ENCODE data around the gene GAS7.
"Not testable (repeated sequence)": the region's sequence is repeated elsewhere in the genome, so short reads cannot be mapped to it uniquely, and the experiment has no call there.

The GAS7 gene

DNA sequence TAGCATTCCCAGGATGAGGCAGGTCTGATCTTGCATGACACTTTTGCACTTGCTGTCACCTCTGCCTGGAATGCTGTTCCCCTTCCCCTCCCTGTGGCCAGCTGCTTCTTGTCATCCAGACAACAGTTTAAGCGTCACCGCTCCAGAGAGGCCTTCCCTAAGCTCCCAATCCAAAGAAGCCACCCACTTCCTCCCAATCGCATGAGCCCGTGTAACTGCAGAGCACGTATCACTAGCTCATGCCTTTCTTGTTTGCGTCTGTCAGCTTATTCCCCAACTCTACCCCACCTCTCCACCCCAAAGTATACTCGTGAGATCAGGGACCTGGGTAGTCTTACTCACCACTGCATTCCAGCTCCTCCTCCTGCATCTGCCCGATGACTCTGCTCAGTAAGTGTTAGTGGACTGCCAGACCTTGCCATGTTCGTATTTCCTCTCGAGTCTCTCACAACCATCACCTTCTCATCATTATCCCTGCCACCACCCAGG, 92.8 kb downstream of the GAS7 start:
- no peak for DNase-seq

DNA sequence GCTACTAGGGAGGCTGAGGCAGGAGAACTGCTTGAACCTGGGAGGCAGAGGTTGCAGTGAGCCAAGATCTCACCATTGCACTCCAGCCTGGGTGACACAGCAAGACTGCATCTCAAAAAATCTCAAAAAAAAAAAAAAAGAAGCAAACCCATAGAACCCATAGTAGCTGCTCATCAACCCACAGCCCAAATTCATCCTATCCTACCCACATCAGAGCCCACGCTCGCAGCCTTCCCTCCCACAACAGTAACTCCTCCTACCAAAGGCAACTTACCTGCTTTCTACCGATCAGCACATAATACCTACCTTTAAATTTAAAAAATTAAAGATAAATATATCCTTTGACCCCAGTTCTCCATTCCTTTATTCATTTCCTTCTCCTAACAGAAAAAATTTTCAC, 94.7 kb downstream of the GAS7 start:
- DNase-seq, result no peak

DNA sequence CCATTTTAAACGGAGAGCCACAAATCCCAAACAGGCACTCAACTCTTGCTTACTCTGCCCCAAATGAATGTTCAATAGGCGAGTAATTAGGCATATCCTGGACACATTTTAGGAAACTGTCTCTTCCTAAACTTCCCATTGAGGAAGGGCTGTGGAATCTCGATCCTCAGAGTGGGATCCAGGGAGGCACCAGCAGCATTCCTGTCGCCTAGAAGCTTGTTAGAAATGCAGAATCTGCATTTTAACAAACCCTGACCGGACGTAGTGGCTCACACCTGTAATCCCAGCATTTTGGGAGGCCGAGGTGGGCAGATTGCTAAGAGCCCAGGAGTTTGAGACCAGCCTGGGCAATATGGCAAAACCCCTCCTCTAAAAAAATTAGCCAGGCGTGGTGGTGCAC, 95.6 kb downstream of the GAS7 start:
- DNase-seq, result no peak

DNA sequence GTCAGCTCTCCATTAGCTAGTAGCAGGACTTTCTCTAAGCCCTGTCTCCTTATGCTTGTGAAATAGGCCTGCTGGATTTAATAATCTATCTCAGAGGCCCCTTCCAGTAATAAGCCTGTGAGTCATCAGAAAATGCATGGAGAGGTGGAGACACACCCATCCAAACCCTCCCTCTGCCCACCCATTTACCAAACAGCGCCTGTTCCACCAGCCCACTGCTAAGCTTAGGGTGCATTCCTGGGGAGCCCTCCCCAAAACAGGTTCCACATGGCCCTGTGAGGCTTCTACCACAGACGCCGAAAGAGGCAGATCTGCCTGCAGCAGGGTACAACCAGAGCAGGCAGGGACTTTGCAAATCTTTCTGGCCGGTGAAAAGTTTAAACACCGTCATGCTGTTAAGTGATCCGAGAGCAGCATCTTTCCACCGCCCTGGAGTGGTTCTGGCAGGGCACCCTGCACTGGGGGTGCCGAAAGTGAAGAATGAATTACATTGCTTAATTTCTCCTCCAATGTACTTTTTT, 99.3 kb downstream of the GAS7 start:
- no peak for DNase-seq

DNA sequence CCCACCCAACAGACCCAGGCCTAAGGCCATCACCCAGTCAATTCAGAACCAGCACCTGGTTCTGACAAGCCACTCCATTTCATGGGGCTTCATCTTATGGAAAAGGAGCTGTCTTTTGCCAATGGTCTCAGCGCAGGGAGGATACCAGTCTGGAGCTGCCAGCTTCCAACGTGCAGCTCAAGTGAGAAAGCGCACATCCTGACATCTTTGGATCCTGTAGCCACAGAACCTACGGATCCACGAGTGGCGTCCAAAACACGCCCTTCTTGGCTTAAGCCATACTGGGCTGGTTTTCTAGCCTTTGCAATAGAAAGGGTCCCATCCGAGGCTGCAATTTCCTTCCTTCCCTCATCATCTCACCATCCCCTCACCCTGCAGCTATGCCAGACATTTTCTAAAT, 101.8 kb downstream of the GAS7 start:
- no peak for DNase-seq

DNA sequence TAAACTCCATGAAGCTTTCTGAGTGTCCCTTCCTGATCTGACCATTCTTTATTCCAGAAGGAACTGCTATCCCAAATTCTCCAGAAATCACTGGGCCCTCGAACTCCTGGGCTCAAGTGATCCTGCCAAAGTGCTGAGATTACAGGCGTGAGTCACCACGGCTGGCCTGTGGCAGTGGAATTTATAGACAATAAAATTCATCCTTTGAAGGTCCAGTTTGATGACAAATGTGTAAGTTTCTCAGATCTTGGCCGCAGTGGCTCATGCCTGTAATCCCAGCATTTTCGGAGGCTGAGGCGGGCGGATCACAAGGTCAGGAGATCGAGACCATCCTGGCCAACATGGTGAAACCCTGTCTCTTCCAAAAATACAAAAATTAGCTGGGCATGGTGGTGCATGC, 103.1 kb downstream of the GAS7 start:
- not testable (repeated sequence) for DNase-seq

DNA sequence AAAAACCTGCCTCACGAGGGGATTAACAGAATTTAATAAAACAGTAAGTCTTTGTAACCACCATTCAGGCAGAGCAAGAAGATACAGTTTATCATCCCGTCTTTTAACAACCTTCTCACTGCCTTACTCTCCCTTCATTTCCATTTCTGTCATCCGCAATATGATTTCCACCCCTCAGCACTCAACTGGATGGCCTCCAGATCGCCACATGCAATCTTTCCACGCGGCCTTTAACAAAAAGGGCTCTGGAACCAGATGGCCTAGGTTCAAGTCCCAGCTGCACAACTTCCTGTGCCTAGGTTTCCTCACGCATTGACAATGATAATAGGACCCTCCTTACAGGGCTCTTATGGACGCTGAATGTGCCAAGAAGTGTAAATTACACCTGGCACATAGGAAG, 103.6 kb downstream of the GAS7 start:
- no peak for DNase-seq

DNA sequence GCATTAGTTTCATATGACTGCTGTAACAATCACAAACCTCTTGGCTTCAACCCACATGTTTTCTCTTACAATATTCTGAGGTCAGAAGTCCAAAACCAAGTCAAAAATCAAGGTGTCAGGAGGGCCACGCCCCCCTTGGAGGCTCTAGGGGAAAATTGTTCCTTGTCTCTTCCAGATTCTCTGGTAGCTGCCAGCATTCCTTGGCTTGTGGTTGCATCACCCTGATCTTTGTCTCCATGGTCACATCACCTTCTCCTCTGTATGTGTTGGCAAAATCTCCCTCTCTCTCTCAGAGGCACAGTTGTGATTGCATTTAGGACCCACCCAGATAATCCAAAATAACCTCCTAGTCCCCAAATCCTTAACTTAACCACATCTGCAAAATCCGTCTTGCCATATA, 105.8 kb downstream of the GAS7 start:
- no peak for DNase-seq

DNA sequence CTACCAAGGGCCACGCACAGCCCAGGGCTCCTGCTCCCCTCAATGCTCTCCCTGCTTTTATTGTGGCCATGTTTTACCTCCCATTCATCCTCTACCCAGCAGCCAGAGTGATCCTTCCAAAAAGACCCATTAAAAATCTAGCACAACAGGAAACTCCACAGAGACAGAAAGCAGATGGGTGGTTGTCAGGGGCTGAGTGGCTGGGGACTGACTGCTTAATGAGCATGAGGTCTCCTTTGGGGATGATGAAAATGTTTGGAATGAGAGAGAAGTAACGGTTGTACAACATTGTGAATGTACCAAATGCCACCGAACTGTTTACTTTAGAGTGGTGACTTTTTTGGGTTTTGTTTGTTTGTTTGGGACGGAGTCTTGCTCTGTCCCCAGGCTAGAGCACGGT, 107.4 kb downstream of the GAS7 start:
- no peak for DNase-seq

DNA sequence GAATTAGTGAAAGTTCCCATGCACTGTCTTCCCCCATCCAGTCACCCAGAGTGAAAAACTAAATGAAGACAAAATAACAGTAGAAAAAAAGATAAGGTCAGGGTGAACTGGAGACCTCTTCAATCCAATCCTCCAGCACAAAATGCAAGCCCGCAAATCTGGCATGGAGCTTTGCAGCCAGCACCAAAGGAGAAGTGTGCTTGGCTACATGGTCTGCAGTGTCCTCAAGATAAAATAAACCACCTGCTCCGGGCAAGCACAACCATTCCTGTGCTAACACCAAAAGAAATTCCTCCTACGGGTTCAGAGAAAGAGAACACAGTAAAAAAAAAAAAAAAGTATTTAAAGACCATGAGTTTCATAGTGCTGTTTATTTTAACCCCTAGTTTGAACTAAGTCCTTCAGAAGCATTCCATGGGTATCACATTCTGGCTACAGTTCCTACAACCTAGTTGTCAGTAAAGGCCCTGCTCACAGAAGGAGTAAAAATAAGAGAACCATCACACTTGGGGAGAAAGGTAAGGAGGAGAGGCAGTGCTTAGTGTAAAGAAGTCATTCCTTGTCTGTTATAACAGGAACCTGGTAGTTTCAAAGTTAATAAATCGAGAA, 109.1 kb downstream of the GAS7 start:
- DNase-seq, result no peak

DNA sequence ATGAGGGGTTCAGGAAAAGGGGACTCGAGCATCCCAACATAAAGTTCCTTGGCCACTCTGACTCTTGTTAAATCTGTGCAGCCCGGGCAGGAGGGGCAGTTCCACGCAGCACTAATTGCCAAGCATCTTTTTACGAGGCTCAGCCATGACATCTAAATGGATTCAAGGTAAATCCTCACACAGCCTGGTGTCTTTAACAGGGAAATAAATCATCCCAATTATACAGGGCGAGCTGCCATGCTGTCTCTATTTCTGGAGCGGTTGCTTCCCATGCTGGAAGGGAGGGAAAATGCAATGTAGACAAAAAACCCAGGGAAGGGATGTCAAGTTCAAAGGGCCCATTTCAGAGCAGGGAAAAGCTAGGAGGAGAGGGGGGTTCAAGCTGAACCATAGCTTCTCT, 110.0 kb downstream of the GAS7 start:
- no peak for DNase-seq

DNA sequence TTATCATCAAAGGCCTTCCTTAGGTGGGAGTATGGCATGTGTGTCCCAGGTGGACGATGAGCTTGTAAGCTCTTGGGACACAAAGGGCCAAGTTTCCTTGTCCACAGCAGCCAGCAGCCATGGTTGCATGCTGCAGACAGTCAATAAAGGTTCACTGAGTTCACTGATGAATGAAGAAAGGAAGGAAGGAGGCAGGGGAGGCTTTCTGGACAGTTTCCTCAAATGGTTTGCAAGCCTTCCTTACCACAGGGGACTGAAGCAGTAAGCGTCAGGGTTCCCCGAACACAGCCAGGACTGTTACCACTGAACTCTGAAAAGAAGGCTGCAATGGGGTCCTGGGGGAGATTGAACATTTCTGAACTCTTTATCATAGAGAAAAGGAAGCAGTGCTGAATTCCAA, 111.1 kb downstream of the GAS7 start:
- no peak for DNase-seq

DNA sequence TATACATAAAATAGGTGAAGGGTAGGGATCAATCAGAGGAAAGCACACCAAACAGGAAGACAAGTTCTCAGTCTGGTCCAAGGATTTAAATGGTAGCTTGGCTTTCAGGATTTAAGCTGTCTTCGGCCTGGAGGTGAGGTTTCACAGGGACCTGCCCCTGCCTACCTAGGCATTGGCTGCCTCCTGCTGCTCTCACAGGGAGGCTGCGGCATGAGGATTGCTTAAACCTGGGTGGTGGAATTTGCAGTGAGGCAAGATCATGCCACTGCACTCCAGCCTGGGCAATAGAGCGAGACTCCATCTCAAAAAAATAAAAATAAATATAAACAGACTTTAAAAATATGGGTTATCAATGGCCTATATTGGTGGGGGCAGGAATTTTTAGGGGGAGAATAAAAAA, 114.5 kb downstream of the GAS7 start:
- no peak for DNase-seq

DNA sequence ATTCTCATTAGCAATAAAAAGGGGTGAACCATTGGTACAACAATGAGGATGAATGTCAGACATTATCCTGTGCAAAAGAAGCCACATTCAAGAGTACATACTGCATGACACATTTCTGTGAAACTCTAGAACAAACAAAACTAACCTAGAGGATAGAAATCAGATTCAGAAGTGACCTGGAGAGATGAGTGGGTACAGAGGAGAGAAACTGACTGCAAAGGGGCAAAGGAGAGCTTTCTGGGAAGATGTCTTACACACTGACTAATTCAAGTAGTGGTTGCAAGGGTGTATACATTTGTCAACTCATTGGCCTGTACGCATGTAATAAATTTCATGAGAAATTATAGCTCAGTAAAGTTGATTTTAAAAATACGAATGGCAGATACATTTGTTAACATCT, 115.6 kb downstream of the GAS7 start:
- no peak for DNase-seq

DNA sequence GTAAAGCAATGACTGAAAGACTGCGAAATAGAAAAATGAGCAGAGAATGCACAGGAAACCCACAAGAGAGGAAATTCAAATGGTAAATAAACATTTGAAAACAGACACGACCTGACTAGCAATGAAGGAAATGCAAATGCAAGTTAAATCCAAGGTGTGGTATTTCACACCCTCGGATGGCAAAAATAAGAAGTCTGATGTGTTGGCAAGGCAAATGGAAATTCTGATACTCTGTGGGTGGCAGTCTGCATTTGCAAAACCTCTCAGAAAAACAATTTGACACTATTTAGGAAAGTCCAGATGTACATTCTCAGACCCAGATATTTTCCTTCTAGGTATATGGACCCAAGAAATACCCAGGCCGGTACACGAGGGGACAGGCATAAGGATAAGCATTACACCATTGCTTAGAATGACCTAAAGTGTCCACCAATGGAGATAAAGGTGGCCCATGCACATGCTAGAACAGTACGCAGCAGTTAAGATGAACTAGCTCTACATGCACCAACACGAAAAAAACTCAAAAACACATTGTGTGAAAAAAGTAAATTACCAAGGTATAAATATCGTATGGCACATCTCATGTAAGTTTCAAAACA, 116.7 kb downstream of the GAS7 start:
- no peak for DNase-seq

DNA sequence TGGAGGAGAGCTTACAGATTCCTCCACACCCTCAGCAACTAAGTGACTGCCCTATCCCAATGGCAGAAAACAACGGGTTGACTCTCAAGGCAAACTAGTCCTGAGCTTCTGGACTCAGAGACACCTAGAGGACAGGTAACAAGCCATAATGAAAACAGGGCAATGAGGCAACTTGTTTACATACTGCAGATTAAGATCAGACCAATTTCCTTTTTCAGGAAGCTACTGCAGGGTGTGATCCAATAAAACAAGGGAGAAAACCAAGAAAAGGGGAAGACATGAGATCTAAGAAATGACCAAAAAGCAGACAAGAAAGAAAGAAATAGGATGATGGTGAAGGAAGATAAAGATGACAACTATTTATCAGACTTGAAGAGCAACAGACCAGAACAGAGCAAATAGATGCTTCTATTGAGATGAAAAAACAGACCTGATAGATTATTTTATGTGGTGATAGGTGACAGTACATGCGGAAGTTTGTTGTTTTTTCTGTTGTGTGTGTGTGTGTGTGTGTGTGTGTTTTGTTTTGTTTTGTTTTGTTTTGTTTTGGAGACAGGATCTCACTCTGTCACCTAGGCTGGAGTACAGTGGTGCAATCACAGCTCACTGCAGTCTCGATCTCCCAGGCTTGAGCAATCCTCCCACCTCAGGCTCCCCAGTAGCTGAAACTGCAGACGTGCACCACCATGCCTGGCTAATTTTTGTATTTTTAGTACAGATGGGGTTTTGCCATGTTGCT, 120.7 kb downstream of the GAS7 start:
- no peak for DNase-seq

DNA sequence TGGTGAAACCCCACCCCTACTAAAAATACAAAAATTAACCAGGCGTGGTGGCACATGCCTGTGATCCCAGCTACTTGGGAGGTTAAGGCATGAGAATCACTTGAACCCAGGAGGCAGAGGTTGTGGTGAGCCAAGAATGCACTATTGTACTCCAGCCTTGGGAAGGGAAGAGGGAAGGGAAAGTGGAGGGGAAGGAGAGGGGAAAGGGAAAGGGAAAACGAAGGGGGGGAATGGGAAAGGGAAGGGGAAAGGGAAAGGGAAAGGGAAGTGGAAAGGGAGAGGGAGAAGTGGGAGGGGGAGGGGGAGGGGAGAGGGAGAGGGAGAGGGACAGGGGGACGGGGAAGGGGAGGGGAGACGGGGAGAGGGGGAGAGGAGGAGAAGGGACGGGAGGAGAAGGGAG, 122.5 kb downstream of the GAS7 start:
- no peak for DNase-seq

DNA sequence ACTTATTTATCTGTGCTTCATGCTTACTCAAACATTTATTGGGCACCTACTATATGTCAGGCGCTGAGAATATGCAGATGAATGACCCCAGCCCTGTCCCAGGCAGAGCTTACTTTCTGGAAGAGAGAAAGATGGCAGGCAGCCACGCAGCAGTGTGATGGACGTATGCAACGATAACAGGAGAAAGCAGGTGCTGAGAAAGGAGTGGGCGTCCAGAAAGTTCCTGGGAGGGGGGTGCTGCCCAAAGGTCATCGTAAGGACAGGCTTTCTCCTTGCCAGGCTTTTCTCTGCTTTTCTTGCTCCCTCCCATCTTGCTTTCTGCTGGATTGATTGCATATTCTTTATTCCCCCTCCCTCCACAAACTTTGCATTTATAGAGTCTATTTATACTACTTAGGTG, 124.5 kb downstream of the GAS7 start:
- DNase-seq, result no peak

DNA sequence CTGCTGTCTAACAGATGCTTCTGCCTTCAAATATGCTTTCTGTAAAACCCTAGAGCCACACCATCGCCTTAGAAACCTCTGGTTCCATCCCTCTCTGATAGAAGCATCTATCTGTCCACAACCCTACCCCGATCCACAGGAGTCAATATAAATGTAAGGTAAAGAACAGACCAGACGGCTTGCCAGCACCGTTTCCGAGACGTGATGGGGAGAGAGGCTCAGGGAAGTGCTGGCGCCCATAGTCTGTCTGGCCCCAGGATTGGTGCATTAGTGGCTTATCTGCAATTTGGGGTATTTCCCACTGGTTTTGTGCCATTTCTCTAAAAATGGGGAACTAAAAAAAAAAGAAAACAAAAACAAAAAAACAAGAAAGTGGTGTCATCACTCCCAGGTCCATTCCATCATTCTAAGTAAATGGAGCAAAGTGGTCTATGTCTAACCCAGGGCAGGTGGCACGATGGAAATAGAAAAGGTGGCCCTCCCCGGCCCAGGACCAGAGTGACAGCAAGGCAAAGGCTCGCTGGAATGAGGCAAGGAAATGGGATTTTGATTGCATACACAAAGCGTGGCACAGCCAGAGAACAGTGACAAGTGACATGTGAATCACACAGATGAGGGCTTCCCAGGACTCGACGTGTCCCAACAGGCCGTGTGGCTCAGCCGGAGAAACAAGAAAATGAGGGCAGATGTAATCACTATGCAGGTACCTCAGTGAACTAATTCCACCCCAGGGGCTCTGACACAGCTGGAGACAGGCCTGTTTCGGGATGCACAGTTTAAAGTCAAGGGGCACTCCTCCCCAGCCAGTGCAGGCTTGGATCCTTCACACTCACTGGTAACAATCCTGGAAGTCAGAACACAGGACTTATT, 125.6 kb downstream of the GAS7 start:
- DNase-seq, result no peak

DNA sequence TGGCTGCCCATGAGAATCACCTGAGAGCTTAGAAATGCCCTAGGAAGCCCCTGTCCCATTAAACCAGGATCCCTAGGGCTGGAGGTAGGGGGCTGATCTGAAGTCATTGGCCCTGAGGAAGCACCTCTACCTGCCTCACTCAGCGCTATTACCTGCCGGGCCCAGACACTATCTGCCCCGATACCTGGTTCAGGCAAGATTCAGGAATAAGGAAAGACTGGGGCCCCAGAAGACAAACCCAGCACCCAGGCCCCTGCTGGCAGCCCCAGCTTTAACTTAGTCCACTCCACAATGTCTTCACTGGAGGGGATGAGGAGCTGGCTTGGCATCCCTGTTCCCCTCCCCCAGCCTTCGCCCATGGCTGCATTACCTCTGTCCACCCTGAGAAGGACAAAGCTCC, 126.3 kb downstream of the GAS7 start:
- no peak for DNase-seq

DNA sequence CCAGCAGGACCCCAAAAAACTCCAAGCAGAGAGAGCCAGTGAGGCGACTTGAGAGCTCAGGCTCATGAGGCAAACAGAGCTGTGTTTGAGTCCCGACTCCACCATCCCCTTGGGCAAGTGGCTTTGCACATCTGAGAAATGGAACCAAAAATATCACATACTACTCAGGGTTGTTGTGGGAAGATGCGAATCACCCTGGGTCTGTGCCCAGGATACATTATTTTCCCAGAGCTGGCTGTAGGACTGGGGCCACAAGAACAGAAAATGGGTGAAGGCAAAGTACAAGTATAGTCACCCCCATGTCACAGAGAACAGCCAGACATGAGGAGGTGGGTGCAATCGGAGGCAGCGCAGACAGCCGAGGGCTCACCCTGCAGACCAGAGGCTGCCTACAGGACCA, 127.3 kb downstream of the GAS7 start:
- DNase-seq, result no peak

DNA sequence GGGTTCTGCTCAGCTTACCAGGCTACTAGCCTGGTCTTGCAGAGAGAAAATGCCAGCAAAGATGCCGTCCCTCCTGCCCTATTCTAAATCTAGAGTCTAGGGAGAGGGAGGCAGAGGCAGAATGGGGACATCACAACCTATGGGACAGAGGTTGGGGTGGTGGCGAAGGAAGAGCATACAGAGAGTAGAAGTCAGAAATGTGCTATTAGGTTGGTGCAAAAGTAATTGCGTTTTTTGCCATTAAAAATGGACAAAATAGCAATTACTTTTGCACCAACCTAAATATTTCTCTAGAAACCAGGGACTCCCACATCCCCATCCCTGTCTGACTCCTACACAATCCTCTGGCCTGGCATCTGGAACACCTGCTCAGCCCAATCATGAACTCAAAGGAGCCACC, 127.7 kb downstream of the GAS7 start:
- DNase-seq, result no peak

DNA sequence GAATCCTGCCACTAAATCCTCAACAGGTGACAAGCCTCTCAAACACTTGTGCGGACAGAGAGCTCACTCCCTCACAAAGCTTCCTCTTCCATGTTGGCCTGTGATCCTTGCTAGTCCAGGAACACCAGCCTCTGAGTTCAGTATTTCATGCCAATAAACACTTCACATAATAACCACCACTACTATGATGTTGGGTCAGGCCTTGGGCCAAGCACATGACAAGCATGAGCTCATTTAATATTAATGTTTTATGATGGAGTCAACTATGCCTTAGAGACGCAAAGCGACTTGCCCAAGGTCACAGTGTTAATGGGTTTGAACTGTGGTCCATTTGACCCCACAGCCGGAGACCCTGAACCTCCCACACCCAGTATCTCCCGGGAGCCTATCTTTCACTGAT, 129.1 kb downstream of the GAS7 start:
- no peak for DNase-seq
